GM12878 (cell line): ENCODE measurements around the gene CKB. TPM values are rescaled to one million over a fixed set of nuclear protein-coding genes. Genes with fewer than 3 reads are reported as not detected.

Experiments used
- CREB1 ChIP-seq: IDR thresholded peaks from 2 replicates; pipeline ENCODE4 v1.6.1; 2012; ENCODE audit warnings: low read depth, mild to moderate bottlenecking, inconsistent platforms
- DPF2 ChIP-seq: fragments of 450-650 bp; IDR thresholded peaks from 2 replicates; pipeline ENCODE4 v1.6.1; 2017; ENCODE audit warnings: mild to moderate bottlenecking
- ESRRA ChIP-seq: IDR thresholded peaks from 2 replicates; pipeline ENCODE4 v1.6.1; 2012; ENCODE audit warnings: mild to moderate bottlenecking, low read length, improper control_type of control experiment
- MXI1 ChIP-seq: fragments of 150-350 bp; IDR thresholded peaks from 2 replicates; pipeline ENCODE4 v1.6.1; 2011; ENCODE audit warnings: low read depth, mild to moderate bottlenecking, inconsistent platforms, low read length, improper control_type of control experiment
- MYC ChIP-seq: IDR thresholded peaks from 2 replicates; pipeline ENCODE4 v1.6.1; 2011; ENCODE audit warnings: mild to moderate bottlenecking, low read length, moderate library complexity, inconsistent platforms; ENCODE audit not compliant: insufficient read depth, insufficient replicate concordance, insufficient read length, severe bottlenecking
- POLR2A ChIP-seq: IDR thresholded peaks from 2 replicates; pipeline ENCODE4 v1.6.1; 2011; ENCODE audit warnings: low read depth, mild to moderate bottlenecking, low read length
- POU2F2 ChIP-seq: IDR thresholded peaks from 3 replicates; pipeline ENCODE4 v1.6.1; 2011; ENCODE audit warnings: low read depth, mild to moderate bottlenecking, low read length, borderline replicate concordance
- RB1 ChIP-seq: fragments of 450-650 bp; formaldehyde crosslinking; IDR thresholded peaks from 2 replicates; pipeline ENCODE4 v1.6.1; 2017; ENCODE audit warnings: mild to moderate bottlenecking, borderline replicate concordance
- SMARCA5 ChIP-seq: fragments of 450-650 bp; IDR thresholded peaks from 2 replicates; pipeline ENCODE4 v1.6.1; 2017; ENCODE audit warnings: mild to moderate bottlenecking
- SRF ChIP-seq, 2 experiments: IDR thresholded peaks; 2 replicates each; pipeline ENCODE4 v1.6.1; 2011; ENCODE audit warnings: low read depth in 2 of 2, low read length in 2 of 2, mild to moderate bottlenecking in 1 of 2, moderate library complexity in 1 of 2
- TAF1 ChIP-seq: IDR thresholded peaks from 2 replicates; pipeline ENCODE4 v1.6.1; 2011; ENCODE audit warnings: mild to moderate bottlenecking, low read depth, low read length, borderline replicate concordance
- ZNF217 ChIP-seq: fragments of 450-650 bp; IDR thresholded peaks from 2 replicates; pipeline ENCODE4 v1.6.1; 2017; ENCODE audit warnings: antibody characterized with exemption, mild to moderate bottlenecking
- polyA plus RNA-seq, 11 experiments: library from polyadenylated mRNA; depleted of rRNA in 4 of 11; unstranded in 6 of 11; stranded (reverse) in 5 of 11; fragments of >200 nt; fragmentation: Nextera tagmentation in 4 of 11; fragmentation: Illumina TruSeq in 1 of 11; extraction: Ambion mirVana in 4 of 11; extraction: Trizol in 1 of 11; gene quantifications; 1 replicate in 1 of 11; 2 replicates in 10 of 11; pipeline versions ENCODE4 v1.2.1 to v1.2.3, GENCODE V29; 2011 to 2016; ENCODE audit warnings: inconsistent platforms in 2 of 11, missing spikeins in 2 of 11, low read depth in 1 of 11
- total RNA-seq, 4 experiments: library from RNA; depleted of rRNA in 3 of 4; stranded (reverse); fragments of >200 nt in 3 of 4; fragmentation: Illumina TruSeq in 1 of 4; extraction: Trizol in 1 of 4; gene quantifications; 2 replicates each; pipeline versions ENCODE4 v1.2.1 to v1.2.3, GENCODE V29; 2013 to 2021
- TF ChIP-seq, protein P1 (sequence below): fragments of 150-350 bp; IDR thresholded peaks from 2 replicates; pipeline ENCODE4 v1.6.1; 2014; ENCODE audit warnings: mild to moderate bottlenecking, low read depth, low read length
- TF ChIP-seq, protein P2 (sequence below): fragments of 150-350 bp; IDR thresholded peaks from 2 replicates; pipeline ENCODE4 v1.6.1; 2016; ENCODE audit warnings: low read depth, low read length
- TF ChIP-seq, protein P3 (sequence below): IDR thresholded peaks from 2 replicates; pipeline ENCODE4 v1.6.1; 2012; ENCODE audit warnings: improper control_type of control experiment, low read depth, low read length; ENCODE audit not compliant: insufficient replicate concordance
- TF ChIP-seq, protein P4 (sequence below), 3 experiments: IDR thresholded peaks in 2 of 3; conservative IDR thresholded peaks in 1 of 3; 2 replicates each; pipeline ENCODE4 v1.5.1; 2011; ENCODE audit warnings: low read depth in 3 of 3, low read length in 3 of 3, mild to moderate bottlenecking in 3 of 3, control low read depth in 2 of 3, moderate library complexity in 2 of 3, inconsistent platforms in 1 of 3, mixed read lengths in 1 of 3; ENCODE audit not compliant: control insufficient read depth in 2 of 3, insufficient read depth in 1 of 3; ENCODE audit errors: extremely low read depth in 1 of 3

CKB gene
- total and polyA plus RNA-seq, 10 of the 15 experiments (the other 5 are each of a cell fraction or from before 2014, with no cell fraction given), result 0.40 to 6.1 (median 2.3) TPM

DNA sequence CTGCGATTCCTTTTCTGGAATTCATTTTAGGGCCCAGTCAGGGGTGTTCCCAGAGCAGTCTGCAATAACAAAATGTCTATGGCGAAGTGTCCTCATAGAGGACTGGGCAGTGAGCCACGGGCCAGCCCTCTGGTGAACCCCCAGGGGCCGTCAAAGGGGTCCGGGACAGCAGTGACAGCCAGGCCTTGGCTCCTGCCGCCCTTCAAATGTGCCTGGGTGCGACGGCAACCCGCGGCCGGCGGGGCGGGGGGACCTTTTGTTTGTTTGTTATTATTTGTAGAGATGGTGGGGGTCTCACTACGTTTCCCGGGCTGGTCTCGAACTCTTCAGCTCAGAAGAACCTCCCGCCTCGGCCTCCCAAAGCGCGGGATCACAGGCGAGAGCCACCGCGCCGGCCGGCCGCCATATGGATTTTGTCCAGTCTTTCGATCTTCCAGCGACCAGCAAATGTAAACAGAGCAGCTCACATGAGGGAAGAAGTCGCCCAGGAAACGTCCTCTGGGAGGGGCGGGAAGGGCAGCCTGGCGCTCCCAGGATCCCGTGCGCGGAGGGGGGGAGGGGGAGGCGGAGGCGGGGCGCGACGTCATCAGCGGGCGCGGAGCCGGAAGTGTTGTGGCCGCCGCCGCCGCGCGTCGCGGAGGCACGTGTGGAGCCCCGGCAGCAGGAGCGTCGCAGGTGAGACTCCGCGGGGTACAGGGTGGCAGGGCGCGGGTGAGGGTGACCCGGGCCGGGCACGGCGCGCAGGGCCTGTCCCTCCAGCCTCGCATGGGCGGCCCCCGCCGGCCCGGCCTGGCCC lies 6.2 kb upstream of the CKB start, which contains the start of gene TRMT61A (continued):
- TF ChIP-seq, protein P1, sequence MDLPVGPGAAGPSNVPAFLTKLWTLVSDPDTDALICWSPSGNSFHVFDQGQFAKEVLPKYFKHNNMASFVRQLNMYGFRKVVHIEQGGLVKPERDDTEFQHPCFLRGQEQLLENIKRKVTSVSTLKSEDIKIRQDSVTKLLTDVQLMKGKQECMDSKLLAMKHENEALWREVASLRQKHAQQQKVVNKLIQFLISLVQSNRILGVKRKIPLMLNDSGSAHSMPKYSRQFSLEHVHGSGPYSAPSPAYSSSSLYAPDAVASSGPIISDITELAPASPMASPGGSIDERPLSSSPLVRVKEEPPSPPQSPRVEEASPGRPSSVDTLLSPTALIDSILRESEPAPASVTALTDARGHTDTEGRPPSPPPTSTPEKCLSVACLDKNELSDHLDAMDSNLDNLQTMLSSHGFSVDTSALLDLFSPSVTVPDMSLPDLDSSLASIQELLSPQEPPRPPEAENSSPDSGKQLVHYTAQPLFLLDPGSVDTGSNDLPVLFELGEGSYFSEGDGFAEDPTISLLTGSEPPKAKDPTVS, result no peak
- 0 out of 2 replicates have a peak, but pooled peaks have one; percentile 66 for TF ChIP-seq SMARCA5
- TF ChIP-seq, protein P2, sequence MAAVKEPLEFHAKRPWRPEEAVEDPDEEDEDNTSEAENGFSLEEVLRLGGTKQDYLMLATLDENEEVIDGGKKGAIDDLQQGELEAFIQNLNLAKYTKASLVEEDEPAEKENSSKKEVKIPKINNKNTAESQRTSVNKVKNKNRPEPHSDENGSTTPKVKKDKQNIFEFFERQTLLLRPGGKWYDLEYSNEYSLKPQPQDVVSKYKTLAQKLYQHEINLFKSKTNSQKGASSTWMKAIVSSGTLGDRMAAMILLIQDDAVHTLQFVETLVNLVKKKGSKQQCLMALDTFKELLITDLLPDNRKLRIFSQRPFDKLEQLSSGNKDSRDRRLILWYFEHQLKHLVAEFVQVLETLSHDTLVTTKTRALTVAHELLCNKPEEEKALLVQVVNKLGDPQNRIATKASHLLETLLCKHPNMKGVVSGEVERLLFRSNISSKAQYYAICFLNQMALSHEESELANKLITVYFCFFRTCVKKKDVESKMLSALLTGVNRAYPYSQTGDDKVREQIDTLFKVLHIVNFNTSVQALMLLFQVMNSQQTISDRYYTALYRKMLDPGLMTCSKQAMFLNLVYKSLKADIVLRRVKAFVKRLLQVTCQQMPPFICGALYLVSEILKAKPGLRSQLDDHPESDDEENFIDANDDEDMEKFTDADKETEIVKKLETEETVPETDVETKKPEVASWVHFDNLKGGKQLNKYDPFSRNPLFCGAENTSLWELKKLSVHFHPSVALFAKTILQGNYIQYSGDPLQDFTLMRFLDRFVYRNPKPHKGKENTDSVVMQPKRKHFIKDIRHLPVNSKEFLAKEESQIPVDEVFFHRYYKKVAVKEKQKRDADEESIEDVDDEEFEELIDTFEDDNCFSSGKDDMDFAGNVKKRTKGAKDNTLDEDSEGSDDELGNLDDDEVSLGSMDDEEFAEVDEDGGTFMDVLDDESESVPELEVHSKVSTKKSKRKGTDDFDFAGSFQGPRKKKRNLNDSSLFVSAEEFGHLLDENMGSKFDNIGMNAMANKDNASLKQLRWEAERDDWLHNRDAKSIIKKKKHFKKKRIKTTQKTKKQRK, result no peak
- peak; percentile 84 for TF ChIP-seq POLR2A
- peak; percentile 22 to 77; a peak in 2 of 4 replicates for TF ChIP-seq SRF (IDR thresholded peaks at IDR 0.05; ENCODE audit: low read depth in 2 of 2, low read length in 2 of 2)
- TF ChIP-seq POU2F2, result 0 out of 3 replicates have a peak, but pooled peaks have one; percentile 19
- TF ChIP-seq TAF1, result 0 out of 2 replicates have a peak, but pooled peaks have one; percentile 24
- no peak for TF ChIP-seq ZNF217
- TF ChIP-seq, protein P3, sequence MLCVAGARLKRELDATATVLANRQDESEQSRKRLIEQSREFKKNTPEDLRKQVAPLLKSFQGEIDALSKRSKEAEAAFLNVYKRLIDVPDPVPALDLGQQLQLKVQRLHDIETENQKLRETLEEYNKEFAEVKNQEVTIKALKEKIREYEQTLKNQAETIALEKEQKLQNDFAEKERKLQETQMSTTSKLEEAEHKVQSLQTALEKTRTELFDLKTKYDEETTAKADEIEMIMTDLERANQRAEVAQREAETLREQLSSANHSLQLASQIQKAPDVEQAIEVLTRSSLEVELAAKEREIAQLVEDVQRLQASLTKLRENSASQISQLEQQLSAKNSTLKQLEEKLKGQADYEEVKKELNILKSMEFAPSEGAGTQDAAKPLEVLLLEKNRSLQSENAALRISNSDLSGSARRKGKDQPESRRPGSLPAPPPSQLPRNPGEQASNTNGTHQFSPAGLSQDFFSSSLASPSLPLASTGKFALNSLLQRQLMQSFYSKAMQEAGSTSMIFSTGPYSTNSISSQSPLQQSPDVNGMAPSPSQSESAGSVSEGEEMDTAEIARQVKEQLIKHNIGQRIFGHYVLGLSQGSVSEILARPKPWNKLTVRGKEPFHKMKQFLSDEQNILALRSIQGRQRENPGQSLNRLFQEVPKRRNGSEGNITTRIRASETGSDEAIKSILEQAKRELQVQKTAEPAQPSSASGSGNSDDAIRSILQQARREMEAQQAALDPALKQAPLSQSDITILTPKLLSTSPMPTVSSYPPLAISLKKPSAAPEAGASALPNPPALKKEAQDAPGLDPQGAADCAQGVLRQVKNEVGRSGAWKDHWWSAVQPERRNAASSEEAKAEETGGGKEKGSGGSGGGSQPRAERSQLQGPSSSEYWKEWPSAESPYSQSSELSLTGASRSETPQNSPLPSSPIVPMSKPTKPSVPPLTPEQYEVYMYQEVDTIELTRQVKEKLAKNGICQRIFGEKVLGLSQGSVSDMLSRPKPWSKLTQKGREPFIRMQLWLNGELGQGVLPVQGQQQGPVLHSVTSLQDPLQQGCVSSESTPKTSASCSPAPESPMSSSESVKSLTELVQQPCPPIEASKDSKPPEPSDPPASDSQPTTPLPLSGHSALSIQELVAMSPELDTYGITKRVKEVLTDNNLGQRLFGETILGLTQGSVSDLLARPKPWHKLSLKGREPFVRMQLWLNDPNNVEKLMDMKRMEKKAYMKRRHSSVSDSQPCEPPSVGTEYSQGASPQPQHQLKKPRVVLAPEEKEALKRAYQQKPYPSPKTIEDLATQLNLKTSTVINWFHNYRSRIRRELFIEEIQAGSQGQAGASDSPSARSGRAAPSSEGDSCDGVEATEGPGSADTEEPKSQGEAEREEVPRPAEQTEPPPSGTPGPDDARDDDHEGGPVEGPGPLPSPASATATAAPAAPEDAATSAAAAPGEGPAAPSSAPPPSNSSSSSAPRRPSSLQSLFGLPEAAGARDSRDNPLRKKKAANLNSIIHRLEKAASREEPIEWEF, result no peak
- TF ChIP-seq MYC, result peak; percentile 73
- TF ChIP-seq RB1, result peak; percentile 29; the same call in 1 of the 2 replicates
- peak; percentile 94 for TF ChIP-seq CREB1
- TF ChIP-seq, protein P4, sequence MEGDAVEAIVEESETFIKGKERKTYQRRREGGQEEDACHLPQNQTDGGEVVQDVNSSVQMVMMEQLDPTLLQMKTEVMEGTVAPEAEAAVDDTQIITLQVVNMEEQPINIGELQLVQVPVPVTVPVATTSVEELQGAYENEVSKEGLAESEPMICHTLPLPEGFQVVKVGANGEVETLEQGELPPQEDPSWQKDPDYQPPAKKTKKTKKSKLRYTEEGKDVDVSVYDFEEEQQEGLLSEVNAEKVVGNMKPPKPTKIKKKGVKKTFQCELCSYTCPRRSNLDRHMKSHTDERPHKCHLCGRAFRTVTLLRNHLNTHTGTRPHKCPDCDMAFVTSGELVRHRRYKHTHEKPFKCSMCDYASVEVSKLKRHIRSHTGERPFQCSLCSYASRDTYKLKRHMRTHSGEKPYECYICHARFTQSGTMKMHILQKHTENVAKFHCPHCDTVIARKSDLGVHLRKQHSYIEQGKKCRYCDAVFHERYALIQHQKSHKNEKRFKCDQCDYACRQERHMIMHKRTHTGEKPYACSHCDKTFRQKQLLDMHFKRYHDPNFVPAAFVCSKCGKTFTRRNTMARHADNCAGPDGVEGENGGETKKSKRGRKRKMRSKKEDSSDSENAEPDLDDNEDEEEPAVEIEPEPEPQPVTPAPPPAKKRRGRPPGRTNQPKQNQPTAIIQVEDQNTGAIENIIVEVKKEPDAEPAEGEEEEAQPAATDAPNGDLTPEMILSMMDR (IDR thresholded peaks at IDR 0.05 in 2 of 3, conservative IDR thresholded peaks at IDR 0.05 in 1 of 3; ENCODE audit: control insufficient read depth in 2 of 3, extremely low read depth in 1 of 3, insufficient read depth in 1 of 3, low read depth in 3 of 3, low read length in 3 of 3), result no peak
- TF ChIP-seq ESRRA, result 0 out of 2 replicates have a peak, but pooled peaks have one; percentile 59
- TF ChIP-seq DPF2, result 0 out of 2 replicates have a peak, but pooled peaks have one; percentile 23
- peak; percentile 99 for TF ChIP-seq MXI1
